H9 (cell line): ENCODE data around the gene IGDCC3. TPM values are rescaled to one million over a fixed set of nuclear protein-coding genes. Genes with fewer than 3 reads are reported as not detected.

Source experiments
- DNase-seq: peaks from one replicate; pipeline ENCODE4 v3.0.0-alpha.2; 2017
- H2AFZ ChIP-seq: one replicate; pipeline ENCODE4 v1.6.1; 2013; ENCODE audit warnings: mild to moderate bottlenecking, low read length, control low read depth, moderate library complexity
- H2AK5ac ChIP-seq: 2 replicates; pipeline ENCODE4 v1.6.1; 2013; ENCODE audit warnings: low read length, control low read depth, mixed read lengths; ENCODE audit not compliant: insufficient read length
- H2BK120ac ChIP-seq: one replicate; pipeline ENCODE4 v1.6.1; 2013; ENCODE audit warnings: low read depth, mild to moderate bottlenecking, low read length, control low read depth, inconsistent platforms; ENCODE audit not compliant: poor library complexity, severe bottlenecking
- H2BK12ac ChIP-seq: 2 replicates; pipeline ENCODE4 v1.6.1; 2013; ENCODE audit warnings: low read length, control low read depth, mixed read lengths, low read depth; ENCODE audit not compliant: insufficient read length
- H2BK15ac ChIP-seq: 2 replicates; pipeline ENCODE4 v1.6.1; 2013; ENCODE audit warnings: low read depth, low read length, control low read depth
- H2BK20ac ChIP-seq: one replicate; pipeline ENCODE4 v1.6.1; 2013; ENCODE audit warnings: low read depth, mild to moderate bottlenecking, low read length, control low read depth, inconsistent platforms; ENCODE audit not compliant: poor library complexity, severe bottlenecking
- H2BK5ac ChIP-seq: 2 replicates; pipeline ENCODE4 v1.6.1; 2013; ENCODE audit warnings: low read length, control low read depth, mixed read lengths; ENCODE audit not compliant: insufficient read length
- H3K14ac ChIP-seq: 2 replicates; pipeline ENCODE4 v1.6.1; 2013; ENCODE audit warnings: low read length, control low read depth; ENCODE audit not compliant: insufficient read depth
- H3K18ac ChIP-seq: 2 replicates; pipeline ENCODE4 v1.6.1; 2013; ENCODE audit warnings: low read depth, mild to moderate bottlenecking, mixed read lengths, low read length, control low read depth; ENCODE audit not compliant: insufficient read length
- H3K23ac ChIP-seq: 2 replicates; pipeline ENCODE4 v1.6.1; 2013; ENCODE audit warnings: low read length, control low read depth, mixed read lengths, low read depth; ENCODE audit not compliant: insufficient read length
- H3K23me2 ChIP-seq: 2 replicates; pipeline ENCODE4 v1.6.1; 2013; ENCODE audit warnings: low read depth, mild to moderate bottlenecking, mixed read lengths, low read length, control low read depth; ENCODE audit not compliant: insufficient read length, poor library complexity, severe bottlenecking
- H3K27ac ChIP-seq: 2 replicates; pipeline ENCODE4 v1.5.1; 2013; ENCODE audit warnings: low read length, control low read depth, mixed read lengths, low read depth; ENCODE audit not compliant: insufficient read length
- H3K27me3 ChIP-seq: 2 replicates; pipeline ENCODE4 v1.6.1; 2013; ENCODE audit warnings: low read length, control low read depth, inconsistent platforms; ENCODE audit not compliant: insufficient read depth
- H3K4ac ChIP-seq: 2 replicates; pipeline ENCODE4 v1.6.1; 2013; ENCODE audit warnings: low read depth, mild to moderate bottlenecking, control low read depth, inconsistent platforms, low read length, moderate library complexity
- H3K4me1 ChIP-seq: 2 replicates; pipeline ENCODE4 v1.6.1; 2013; ENCODE audit warnings: low read length, control low read depth, inconsistent platforms; ENCODE audit not compliant: insufficient read depth
- H3K4me2 ChIP-seq: 2 replicates; pipeline ENCODE4 v1.6.1; 2013; ENCODE audit warnings: low read length, control low read depth, mixed read lengths; ENCODE audit not compliant: insufficient read length, insufficient read depth
- H3K56ac ChIP-seq: 2 replicates; pipeline ENCODE4 v1.6.1; 2013; ENCODE audit warnings: low read depth, mild to moderate bottlenecking, mixed read lengths, low read length, control low read depth; ENCODE audit not compliant: insufficient read length
- H3K79me1 ChIP-seq: 2 replicates; pipeline ENCODE4 v1.6.1; 2013; ENCODE audit warnings: low read depth, mild to moderate bottlenecking, moderate library complexity, low read length, control low read depth, inconsistent platforms; ENCODE audit not compliant: insufficient read depth, poor library complexity, severe bottlenecking
- H3K79me2 ChIP-seq: 2 replicates; pipeline ENCODE4 v1.6.1; 2013; ENCODE audit warnings: low read length, control low read depth, inconsistent platforms; ENCODE audit not compliant: insufficient read depth
- H3K9ac ChIP-seq: 2 replicates; pipeline ENCODE4 v1.6.1; 2013; ENCODE audit warnings: low read length, control low read depth, mixed read lengths; ENCODE audit not compliant: insufficient read length; ENCODE audit errors: extremely low read depth
- H3K9me3 ChIP-seq: one replicate; pipeline ENCODE4 v1.6.1; 2013; ENCODE audit warnings: low read depth, low read length, inconsistent platforms; ENCODE audit not compliant: control insufficient read depth
- H3T11ph ChIP-seq: one replicate; pipeline ENCODE4 v1.6.1; 2013; ENCODE audit warnings: mild to moderate bottlenecking, low read length, control low read depth, inconsistent platforms
- H4K20me1 ChIP-seq: one replicate; pipeline ENCODE4 v1.6.1; 2013; ENCODE audit not compliant: control insufficient read depth, insufficient read length, insufficient read depth
- H4K5ac ChIP-seq: 2 replicates; pipeline ENCODE4 v1.6.1; 2013; ENCODE audit warnings: low read depth, mild to moderate bottlenecking, mixed read lengths, low read length, control low read depth; ENCODE audit not compliant: insufficient read length
- H4K8ac ChIP-seq: replicated peaks from 2 replicates; pipeline ENCODE4 v1.6.1; 2013; ENCODE audit warnings: low read length, control low read depth, mixed read lengths, low read depth; ENCODE audit not compliant: insufficient read length
- H4K91ac ChIP-seq: 2 replicates; pipeline ENCODE4 v1.6.1; 2013; ENCODE audit warnings: low read depth, mild to moderate bottlenecking, moderate library complexity, mixed read lengths, low read length, control low read depth; ENCODE audit not compliant: insufficient read length
- H3K27ac Mint-ChIP-seq, 3 experiments: 2 replicates in 2 of 3; 3 replicates in 1 of 3; pipeline ENCODE4 v1.8.0; 2020 to 2021; ENCODE audit warnings: mixed read lengths in 3 of 3, mild to moderate bottlenecking in 1 of 3, moderate library complexity in 1 of 3
- H3K27me3 Mint-ChIP-seq: 2 replicates; pipeline ENCODE4 v1.8.0; 2021; ENCODE audit warnings: low read depth, mild to moderate bottlenecking, moderate library complexity, mixed read lengths
- H3K36me3 Mint-ChIP-seq, 3 experiments: 2 replicates in 2 of 3; 3 replicates in 1 of 3; pipeline ENCODE4 v1.8.0; 2020 to 2021; ENCODE audit warnings: low read depth in 3 of 3, mixed read lengths in 3 of 3; ENCODE audit not compliant: insufficient read depth in 1 of 3
- H3K4me1 Mint-ChIP-seq, 2 experiments: 2 replicates each; pipeline ENCODE4 v1.8.0; 2020; ENCODE audit warnings: mixed read lengths in 2 of 2
- H3K4me3 Mint-ChIP-seq, 2 experiments: 2 replicates in 1 of 2; 3 replicates in 1 of 2; pipeline ENCODE4 v1.8.0; 2020 to 2021; ENCODE audit warnings: mild to moderate bottlenecking in 2 of 2, mixed read lengths in 2 of 2, moderate library complexity in 1 of 2
- H3K9me3 Mint-ChIP-seq, 2 experiments: 2 replicates in 1 of 2; 3 replicates in 1 of 2; pipeline ENCODE4 v1.8.0; 2020; ENCODE audit warnings: mild to moderate bottlenecking in 2 of 2, mixed read lengths in 2 of 2, moderate library complexity in 1 of 2
- WGBS: extraction: QIAGEN DNeasy Blood & Tissue Kit; methylation state at CpG from one replicate; pipeline ENCODE4 v1.1.7; 2013; ENCODE audit warnings: missing lambda C conversion rate, low lambda C conversion rate, mixed read lengths; ENCODE audit not compliant: insufficient read length; ENCODE audit errors: extremely low coverage; 5-methylcytosine and 5-hydroxymethylcytosine counted together
- total RNA-seq: library from RNA; stranded (reverse); gene quantifications from 2 replicates; pipeline ENCODE4 v1.2.1, GENCODE V29; 2021
- TF ChIP-seq, protein P1 (sequence below): fragments of 200-600 bp; sonication (generic); conservative IDR thresholded peaks from 3 replicates; pipeline ENCODE4 v1.8.0; 2021; ENCODE audit warnings: antibody characterized with exemption, mild to moderate bottlenecking

IGDCC3 gene
- total RNA-seq, 1 experiment from 2014 or later = 18.9 TPM

DNA sequence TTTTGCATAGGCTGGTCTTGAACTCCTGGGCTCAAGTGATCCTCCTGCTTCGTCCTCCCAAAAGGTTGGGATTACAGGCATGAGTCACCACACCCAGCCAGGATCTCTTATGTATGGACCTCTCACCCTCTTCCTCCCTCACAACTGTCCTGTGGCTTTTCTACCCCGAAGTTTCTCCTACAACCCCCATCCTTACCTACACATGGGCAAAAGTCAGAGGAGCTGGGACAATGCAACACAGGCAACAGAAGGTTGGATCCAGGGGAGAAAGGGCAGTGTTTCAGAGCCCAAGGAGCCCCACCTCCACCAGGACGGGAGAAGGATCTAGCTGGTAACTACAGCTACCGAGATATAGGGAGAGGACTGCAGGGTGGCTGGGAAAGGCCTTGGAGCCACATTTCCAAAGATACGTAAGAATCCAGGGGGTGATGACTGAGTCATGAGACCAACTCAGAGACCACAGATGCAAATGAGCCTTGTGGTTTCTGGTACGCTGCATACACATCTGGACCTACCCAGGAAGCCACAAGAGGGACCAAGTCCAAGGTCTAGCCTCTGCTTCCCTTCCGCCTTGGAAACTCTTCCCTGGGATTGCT lies 31.3 kb upstream of the IGDCC3 start:
- H2BK12ac ChIP-seq = no peak overlapping the region
- H2AFZ ChIP-seq = no peak overlapping the region
- Mint-ChIP-seq H3K36me3 (peaks cover 8 to 21% (median 11%) of the 10 kb centered on the region in 3 experiments), H3K27me3 (peaks cover 4% of the 10 kb centered on the region), H3K4me3 (no peak overlapping the region), H3K9me3 (no peaks in the 10 kb centered on the region; a peak in 2 of 5 replicates), H3K4me1 (peaks cover 45 to 56% of the 10 kb centered on the region in 2 experiments), H3K27ac (peak overlapping the region in 1 of 3 experiments; percentile 87; a peak in 2 of 7 replicates)
- no peak overlapping the region for H3K18ac ChIP-seq
- TF ChIP-seq, protein P1, sequence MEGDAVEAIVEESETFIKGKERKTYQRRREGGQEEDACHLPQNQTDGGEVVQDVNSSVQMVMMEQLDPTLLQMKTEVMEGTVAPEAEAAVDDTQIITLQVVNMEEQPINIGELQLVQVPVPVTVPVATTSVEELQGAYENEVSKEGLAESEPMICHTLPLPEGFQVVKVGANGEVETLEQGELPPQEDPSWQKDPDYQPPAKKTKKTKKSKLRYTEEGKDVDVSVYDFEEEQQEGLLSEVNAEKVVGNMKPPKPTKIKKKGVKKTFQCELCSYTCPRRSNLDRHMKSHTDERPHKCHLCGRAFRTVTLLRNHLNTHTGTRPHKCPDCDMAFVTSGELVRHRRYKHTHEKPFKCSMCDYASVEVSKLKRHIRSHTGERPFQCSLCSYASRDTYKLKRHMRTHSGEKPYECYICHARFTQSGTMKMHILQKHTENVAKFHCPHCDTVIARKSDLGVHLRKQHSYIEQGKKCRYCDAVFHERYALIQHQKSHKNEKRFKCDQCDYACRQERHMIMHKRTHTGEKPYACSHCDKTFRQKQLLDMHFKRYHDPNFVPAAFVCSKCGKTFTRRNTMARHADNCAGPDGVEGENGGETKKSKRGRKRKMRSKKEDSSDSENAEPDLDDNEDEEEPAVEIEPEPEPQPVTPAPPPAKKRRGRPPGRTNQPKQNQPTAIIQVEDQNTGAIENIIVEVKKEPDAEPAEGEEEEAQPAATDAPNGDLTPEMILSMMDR = no peak
- H3K4me1 ChIP-seq = peaks cover 8% of the 10 kb centered on the region; the same call in 1 of the 2 replicates
- H2BK120ac ChIP-seq = no peak overlapping the region
- H2BK5ac ChIP-seq = no peak overlapping the region
- no peak overlapping the region for H2BK20ac ChIP-seq
- H3K9ac ChIP-seq = no peak overlapping the region
- H3K79me2 ChIP-seq = no peaks in the 10 kb centered on the region; the same call in 1 of the 2 replicates
- no peaks in the 10 kb centered on the region for H3K23me2 ChIP-seq
- H3K79me1 ChIP-seq = no peaks in the 10 kb centered on the region
- H4K8ac ChIP-seq = no peak overlapping the region
- H3K27ac ChIP-seq = no peak overlapping the region
- no peaks in the 10 kb centered on the region for H4K20me1 ChIP-seq
- H3K23ac ChIP-seq = no peak overlapping the region
- no peaks in the 10 kb centered on the region for H3K27me3 ChIP-seq
- H3K9me3 ChIP-seq = no peaks in the 10 kb centered on the region
- WGBS = no CpG with 5 or more reads among the region's 7 CpGs
- H2AK5ac ChIP-seq = no peak overlapping the region
- no peak overlapping the region for H2BK15ac ChIP-seq
- H3K14ac ChIP-seq = no peak overlapping the region
- H4K5ac ChIP-seq = no peak overlapping the region
- H3K56ac ChIP-seq = no peak overlapping the region
- DNase-seq = no peak
- H4K91ac ChIP-seq = no peak overlapping the region
- H3K4me2 ChIP-seq = no peak overlapping the region
- no peak overlapping the region for H3K4ac ChIP-seq
- no peak overlapping the region for H3T11ph ChIP-seq
